GM18511 (cell line): ENCODE results near the gene CCDC188.
"Not testable (repeated sequence)": the region's sequence is repeated elsewhere in the genome, so short reads cannot be mapped to it uniquely, and the experiment has no call there.

Source experiments
- ATAC-seq: cut with Tn5 transposase; IDR thresholded peaks from one replicate; pipeline ENCODE4 v1.9.1; 2021; ENCODE audit warnings: mild to moderate bottlenecking, moderate library complexity; ENCODE audit not compliant: unreplicated experiment

Gene CCDC188

DNA sequence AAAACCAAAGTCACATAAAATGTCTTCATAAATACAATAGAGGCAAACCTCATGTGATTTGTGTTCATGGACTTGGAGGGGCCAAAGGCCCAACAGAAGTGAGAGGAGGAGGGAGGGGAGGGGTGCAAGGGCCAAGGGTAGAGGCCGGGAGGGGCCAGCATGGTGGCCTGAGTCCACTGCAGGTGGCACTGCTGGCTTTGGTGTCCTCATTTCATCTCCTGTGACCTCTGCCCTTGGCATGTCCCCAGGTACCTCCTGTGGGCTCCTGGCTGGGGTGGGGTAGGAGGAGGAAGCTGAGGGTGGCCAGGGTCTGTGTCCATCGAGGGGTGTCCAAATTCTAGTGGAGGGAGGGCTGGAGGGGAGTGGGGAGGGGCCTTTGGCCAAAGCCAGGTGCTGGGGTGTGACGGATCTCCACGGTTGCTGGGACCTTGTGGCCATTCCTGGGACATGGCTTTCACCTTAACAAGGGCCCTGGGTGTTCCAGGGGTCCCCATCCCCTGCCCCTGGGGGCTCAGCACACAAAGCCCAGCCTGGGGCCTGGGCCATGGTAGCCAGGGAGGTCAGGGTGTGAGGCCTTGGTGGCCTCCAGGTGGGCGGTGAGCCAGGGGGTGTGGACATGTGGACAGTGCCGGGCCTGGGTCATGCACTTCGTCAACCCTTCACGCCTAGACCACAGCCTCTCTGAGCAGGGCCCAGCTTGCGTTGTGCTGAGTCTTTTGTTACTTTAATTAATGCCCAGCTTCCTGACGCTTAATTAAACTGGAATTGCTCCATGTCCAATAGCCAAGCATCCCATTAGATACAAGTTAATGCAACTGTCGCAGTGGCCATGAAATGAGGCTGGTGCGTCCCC lies 20.7 kb upstream of the CCDC188 start:
- no peak for ATAC-seq

DNA sequence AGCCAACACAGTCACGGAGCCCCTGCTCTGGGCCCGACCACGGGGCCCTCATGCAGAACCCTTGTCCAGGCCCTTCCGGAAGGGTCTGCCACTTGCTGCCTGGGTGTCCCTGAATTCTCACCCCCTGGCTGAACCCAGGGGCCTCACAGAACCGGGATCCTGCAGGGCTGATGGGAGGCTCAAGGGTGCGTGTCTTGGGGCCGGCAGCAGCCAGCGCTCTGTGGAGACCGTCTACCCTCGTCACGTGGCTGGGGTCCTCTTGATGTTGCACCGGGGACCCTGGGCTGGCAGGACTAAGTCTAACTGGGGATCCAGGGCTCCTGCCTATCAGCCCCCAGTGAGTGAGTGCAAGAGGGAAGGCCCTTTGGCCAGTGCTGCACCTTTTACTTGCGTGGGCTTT lies 19.3 kb upstream of the CCDC188 start:
- no peak for ATAC-seq

DNA sequence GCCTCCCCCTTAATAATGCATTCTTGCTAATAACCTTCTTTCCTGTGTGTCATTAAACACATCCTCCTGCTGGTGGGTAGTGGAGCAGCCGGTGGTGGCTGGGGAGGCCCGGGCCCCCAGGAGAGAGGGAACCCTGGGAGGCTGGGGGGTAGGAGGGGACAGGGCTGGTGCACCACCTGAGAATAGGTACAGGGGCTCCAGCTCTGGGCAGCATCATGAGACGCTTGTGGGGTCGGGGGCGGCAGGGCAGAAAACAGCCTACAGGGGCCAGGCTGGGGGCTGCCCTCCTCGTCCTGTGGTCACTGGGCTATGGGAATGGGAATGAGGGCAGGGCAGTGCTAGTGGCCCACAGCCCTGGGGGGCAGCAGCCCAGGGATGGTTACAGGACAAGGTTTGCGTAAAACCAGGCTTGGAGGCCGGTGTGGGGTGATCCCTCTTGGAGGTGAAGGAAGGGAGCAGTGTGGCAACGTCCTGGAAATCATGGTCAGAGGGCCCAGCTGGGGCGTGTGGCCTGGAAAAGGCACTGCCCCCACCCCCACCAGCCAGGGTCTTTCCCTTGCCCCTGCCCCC lies 18.5 kb upstream of the CCDC188 start:
- ATAC-seq = no peak

DNA sequence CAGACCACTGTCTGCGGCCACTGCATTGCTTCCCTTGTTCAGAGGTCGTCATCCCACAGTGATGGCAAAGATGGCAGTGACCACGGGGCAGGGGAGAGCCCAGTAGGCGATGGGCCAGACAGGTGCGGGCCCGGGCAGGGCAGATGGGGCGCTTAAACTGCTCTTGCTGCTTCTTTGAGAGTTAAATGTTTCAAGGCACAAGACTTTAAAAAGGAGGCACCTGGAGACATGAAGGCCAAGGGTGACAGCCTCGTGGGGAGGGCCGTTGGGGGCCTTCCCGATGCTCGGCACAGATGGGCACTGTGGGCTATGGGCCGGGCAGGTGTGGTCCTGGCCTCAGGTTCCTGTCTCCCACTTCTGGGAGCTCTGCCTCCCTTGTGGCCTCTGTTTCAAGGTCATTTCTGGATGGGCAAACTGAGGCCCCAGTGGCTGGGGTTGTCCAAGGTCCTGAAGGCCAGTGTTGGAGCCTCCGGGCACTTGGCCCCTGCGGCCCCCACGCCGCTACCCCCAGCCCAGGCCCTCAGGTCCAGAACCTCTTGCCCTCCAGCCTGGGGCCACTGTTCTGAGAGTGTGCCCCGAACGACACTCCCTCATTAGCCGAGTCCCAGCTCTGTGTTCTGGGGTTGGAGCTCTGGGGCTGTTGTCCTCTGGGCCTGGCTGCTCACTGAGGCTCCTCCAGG lies 16.9 kb upstream of the CCDC188 start:
- no peak for ATAC-seq

DNA sequence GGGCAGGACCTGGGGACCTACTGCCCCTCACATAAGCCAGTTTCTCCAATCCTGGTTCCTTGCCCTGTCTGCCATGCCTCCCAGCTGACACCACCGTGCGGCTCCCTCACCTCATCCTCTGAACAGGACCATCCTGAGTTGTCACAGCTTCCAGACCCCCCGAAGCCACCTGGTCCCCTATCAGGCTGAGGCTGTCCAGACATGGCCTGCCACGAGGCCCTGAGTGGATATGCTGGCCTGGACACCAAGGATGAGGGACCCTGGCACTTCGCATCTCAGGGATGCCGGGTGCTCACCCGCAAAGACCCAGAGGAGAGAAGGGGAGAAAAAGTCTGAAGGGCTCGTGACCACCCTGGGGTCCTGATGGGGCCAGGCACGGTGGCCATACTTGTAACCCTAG lies 15.8 kb upstream of the CCDC188 start:
- ATAC-seq = no peak

DNA sequence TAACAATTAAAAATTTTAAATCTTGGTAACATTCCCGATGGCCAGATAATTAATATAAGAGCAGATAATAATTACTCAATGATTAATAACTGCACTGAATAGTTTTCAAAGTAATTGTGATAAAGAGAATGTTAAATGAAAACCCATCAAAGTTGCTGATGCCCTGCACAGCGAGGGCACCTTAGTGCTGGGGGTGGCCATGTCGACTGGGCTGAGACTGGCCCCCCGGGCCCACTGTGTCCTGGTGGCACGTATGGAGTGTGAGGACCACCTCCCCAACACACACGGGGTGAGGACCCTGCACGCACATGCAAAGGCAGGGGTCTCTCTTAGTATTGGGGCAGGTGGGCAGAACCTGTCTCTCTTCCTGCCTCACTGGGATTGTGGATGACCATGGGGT lies 15.1 kb upstream of the CCDC188 start:
- no peak for ATAC-seq

DNA sequence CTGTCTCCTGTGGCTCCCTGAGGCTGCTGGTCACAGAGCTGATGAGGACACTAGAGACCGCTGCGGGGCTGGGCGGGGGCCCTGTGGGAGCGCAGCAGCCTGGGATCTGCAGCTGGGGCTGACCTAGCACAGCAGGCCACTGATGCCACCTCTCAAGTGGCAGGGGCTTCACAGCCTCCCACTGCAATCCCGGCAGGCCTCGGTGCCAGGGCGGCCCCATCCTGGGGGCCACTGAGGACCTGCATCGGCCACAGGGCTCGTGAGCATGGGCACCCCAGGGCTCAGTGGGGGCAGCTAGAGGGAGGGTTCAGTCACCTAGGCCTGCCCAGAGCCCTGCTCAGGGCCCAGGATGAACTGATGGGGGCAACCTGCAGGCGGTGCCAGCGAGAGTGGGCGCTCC lies 14.6 kb upstream of the CCDC188 start:
- no peak for ATAC-seq

DNA sequence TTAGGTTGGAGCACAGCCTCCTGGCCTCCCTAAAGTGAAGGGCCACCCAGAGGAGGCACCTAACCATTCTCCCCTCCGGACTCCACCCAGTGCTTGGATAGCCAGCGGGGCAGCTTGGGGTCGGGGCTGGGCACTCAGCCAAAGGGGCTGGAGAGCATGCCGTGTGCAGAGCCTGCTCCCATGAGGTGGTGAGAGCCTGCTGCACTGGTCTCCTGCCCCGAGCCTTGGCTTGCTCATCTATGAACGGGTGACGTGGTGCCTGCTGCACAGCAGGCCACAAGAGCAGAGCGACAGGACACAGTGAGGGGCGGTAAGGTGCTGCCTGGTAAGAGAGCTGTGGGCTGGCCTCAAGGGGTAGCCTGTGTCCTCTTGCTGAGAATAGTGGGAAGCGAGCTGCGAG lies 14.0 kb upstream of the CCDC188 start:
- ATAC-seq = no peak

DNA sequence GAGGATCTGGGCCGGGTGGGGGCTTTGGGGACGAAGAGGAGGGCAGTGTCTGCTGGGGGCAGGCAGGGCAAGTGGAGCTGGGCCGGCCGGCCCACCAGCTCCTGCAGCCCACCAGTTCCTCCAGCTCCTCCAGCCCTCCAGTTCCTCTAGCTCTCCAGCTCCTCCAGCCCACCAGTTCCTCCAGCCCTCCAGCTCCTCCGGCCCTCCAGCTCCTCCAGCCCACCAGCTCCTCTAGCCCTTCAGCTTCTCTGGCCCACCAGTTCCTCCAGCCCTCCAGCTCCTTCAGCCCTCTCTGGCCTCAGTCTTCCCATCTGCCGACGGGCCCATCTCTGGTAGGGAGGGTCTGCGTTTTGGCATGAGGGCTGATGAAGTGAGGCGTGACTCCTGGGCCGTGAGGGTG lies 9.2 kb upstream of the CCDC188 start:
- no peak for ATAC-seq

DNA sequence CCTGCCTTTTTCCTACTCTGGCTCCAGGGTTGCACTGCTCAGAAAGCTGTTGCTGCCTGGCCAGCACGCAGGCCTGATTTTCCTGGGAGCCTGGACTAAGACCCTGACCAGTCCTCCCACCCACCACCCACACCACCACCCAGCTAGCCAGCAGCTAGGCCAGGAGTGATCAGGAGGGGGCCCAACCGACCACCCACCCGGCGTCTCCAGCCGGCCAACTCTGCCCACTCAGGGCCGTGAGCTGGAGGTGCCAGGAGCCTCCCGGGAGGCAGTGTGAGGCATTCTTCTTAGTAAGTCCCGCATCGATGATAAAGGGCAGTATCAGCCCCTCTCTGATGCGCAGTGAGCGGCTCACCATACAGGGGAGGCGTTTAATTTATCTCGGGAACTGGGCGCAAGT lies 8.7 kb upstream of the CCDC188 start:
- not testable (repeated sequence) for ATAC-seq

DNA sequence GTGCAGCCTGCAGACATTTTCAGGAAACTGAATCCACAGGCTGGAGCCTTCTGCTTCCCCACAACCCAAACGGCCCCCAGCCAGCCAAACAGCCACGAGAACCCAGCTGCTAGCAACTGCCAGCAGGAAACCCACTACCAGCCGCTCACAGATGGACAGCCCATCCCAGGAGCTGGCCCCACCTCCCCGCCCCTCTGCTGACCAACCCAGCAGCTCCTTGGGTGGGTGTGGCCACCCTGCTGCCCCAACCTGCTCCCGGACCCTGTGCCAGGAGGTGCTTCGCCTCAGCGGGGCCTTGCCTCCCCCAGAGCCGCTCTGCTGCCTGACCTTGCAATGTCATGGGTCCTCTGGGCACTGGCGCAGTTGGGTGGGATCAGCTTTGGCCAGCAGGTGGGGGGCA lies 8.2 kb upstream of the CCDC188 start:
- ATAC-seq = no peak

DNA sequence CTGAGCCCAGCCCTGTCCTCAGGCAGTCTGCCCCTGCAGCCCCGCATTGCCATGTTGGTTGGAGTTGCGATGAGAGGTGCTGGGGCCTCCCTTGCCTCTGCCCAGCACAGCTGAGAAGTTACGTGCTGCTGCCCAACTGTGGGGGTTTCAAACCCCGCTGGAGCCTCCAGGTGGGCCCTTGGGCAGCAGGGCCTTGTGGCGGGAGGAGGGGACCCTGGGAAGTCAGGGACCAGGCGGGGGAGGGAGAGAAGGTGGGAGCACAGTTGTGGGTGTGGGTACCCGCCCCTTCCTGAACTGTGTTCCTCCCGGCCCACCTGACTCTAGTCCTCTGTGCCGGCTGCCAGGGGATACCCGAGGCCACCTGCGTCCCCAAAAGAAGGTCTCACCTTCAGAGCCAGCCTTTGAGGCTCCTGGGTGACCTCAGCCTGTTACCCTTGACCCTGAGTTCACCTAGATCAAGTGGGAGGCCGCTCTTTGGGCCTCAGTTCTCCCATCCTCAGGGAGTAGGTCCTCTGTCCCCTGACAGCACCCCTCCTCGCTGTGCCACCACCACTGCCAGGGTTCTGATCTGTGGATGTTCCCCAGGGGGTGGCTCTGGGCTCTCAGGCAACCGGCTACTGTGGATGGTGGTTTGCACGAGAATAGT lies 7.7 kb upstream of the CCDC188 start:
- no peak for ATAC-seq

DNA sequence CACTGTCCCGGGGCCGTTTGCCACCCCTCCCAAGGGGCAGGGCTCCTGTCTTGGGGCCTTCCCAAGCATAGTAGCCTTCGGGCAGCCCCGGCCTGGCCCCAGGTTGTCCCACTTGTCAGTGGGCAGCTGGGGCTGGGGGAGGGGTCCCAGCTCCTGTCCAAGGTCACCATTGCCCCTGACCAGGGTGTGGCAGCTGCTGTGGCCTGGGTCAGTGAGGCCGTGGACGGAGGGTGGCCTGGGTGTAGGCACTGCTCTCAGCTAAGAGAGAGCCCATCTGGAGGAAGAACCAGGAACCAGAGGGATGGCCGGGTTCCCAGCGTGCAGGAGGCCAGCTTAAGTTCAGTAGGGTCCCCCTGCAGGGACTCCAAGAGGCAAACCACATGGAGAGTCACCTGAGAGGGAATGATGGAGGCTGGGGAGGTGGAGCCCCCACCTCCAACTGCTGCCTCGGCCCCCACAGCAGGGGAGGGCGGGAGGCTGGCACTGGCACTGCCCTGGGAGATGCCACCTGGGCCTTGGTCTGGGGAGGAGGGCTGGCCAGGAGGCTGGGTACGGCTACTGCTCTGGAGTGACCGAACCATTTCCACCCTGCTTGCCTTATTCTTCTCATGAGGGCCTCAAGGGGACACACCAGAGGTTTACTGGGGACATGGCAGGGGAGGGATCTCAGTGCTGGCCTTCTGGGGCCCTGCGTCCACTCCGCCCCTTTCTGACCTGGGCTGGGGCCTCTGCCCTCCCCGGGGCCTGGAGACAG lies 6.8 kb upstream of the CCDC188 start:
- ATAC-seq = no peak

DNA sequence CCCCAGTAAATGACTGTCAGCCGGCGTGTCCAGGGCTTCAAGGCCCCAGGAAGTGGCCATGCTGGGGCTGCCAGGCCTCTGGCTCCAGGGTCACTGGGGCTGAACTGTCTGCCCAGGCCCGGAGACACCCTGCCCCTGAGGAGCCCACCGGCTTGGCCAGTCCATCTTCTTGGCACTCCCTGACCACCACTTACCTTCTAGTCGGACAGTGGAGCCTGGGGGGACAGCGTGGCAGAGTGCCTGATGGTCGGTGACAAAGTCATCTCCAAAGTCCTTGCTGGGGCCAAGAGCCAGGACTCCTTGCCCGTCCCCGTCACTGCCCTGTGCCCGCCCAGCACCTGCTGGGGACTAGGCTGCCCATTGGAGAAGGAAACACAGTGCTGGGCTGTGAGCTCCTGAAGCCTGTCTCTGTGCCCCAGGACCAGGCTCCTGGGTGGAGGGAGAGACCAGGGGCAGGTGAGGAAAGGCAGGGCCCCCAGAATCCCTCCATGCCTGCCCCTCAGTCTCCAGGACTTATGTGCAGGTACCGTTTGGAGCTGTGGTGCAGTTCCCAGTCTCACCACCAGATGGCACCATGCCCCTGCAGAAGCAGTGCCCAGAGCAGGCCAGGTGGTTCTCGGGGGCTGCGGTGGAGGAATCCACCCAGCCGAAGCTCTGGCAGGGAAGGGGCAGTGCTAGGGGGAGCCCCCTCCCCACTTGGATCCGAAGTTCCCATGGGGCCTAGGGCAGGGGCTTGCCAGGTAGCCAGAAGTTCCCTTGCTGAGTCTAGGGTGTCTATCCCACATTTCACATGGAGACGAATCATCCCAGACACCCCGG lies 6.0 kb upstream of the CCDC188 start:
- no peak for ATAC-seq

DNA sequence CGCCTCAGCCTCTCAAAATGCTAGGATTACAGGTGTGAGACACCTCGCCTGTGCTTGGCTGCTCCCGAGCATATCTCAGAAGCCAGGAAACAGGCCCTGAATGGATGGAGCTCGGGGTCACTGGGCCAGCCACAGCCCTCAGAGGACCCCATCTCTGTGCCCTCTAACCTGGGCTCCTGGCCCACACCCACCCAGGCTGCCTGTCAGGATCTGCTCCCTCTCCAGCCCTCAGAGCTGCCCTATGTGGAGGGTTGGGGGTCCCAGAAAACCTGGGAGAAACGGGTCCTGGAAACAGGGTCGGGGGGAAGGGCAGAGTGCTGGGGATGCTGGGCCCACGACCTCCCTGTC lies 5.2 kb upstream of the CCDC188 start:
- no peak for ATAC-seq

DNA sequence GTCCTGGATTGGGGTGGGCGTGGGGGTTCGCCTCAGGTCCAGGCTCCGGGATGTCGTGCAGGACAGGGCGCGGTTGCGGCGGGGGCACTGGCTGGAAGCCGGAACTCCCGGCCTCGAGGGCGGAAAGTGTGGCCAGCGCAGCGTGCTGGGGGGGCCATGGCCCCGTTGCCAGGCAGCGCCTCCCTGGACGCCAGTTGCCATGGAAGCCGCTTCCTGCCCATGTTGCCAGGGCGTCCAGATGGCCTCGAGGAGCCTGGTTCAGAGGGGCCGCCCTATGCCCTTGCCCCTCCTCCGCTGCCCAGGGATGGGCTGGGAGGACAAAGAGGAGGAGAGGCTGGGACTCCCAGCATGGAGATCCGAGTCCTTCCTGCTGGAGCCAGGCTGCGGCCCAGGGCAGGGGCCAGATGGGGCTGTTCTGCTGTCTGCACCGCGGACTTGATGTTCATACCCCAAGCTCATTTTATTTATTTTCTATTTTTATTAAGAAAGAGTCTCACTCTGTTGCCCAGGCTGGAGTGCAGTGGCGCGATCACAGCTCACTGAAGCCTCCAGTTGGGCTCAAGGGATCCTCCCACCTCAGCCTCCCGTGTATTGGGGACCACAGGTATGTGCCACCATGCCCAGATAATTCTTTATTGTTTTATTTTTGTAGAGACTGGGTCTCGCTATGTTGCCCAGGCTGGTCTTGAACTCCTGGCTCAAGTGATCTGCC lies 4.6 kb upstream of the CCDC188 start:
- no peak for ATAC-seq

DNA sequence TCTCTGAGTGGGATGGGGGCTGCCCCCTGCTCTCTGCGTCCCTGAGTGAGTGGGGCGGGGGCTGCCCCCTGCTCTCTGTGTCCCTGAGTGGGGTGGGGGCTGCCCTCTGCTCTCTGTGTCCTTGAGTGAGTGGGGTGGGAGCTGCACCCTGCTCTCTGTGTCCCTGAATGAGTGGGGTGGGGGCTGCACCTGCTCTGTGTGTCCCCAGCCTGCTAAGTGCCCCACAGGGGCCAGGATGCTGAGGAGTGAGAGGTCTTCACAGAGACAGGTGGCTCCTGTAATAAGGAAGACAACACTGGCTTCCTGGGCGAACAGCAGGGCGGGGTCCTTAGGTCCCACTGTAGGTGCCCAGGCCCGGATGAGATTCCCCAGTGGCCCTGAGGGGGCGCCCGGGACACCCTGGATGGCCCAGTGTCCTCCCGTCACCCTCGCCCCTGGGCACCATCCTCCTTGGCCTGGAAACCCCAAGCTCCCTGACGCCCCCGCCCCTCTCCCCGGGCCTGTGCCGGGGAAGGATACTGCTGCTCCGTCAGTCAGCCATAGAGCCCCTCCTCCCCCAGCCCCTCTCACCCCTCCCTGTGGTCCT lies 3.8 kb upstream of the CCDC188 start:
- ATAC-seq = no peak

DNA sequence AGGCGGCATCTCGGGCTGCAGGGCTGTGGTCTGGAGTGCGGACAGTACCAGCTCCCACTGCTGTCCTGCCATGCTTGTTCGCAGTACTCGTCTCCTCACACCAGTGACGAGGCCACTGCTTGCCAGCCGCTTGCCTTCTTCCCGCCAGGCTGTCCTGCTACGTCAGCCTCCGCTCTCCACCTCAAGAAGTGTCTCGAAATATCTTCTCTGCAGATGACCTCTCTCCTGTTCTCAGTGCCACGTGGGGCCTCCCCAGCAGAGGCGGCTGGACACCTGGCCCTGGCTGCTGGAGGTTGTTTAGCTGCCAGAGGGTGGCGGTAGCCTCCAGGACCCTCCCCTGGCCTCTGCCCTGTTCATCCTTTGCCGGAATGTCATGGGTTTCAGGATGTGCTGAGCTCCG lies 3.1 kb upstream of the CCDC188 start:
- no peak for ATAC-seq

DNA sequence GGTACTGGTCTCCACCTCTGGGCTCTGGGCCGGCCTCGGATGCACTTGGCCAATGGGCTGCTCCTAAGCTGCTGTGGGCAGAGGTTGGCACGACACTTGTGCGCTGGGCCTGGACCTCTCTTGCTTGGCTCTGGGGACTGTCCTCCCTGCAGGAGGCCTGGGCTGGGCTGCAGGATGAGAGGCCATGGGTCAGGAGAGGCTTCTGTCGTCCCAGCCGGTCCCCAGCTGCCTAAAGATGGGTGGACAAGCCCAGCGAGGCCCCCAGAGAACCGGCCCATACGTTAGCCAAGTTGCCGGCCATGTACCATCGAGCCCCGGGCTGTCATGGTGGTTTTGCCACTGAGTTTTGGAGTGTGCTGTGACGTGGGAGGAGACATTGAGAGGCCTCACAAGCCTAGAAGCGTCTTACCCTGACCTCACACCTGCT lies 1.6 kb upstream of the CCDC188 start:
- no peak for ATAC-seq
